HG03520 (cell line): ENCODE results near the gene FOXA3.

Experiments used
- ATAC-seq: cut with Tn5 transposase; IDR thresholded peaks from one replicate; pipeline ENCODE4 v1.9.1; 2021; ENCODE audit warnings: mild to moderate bottlenecking, moderate library complexity; ENCODE audit not compliant: unreplicated experiment

FOXA3 gene

DNA sequence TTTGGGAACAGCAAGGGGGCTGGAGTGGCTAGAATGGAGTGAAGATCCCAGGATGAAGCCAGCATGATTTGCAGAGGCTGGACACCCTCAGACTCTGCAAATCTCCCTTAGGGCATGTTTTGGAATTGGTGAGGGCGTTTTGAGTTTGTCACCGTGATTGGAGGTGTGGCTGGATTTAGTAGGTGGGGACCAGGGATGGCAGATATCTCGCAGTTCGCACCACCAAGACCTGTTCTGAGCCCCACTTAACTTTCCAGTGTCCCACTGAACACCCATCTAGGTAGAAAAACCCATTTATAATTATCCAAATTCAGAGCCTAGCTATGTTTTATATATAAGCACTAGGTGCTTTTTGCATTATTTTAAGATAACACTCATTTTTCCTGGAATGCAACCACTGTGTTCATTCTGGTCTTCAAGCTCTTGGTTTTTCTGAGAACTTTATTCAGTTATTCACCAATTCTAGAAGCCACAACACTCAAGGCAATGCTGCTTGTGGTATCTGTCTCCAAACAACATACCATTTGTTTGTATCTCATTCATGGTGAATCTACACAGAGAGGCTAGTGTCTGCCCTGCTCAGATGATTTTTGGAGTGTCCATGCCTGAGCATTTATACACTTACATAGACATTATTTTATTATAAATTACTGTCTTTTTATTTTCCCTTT, 53.4 kb downstream of the FOXA3 start:
- no peak for ATAC-seq

GRCh38 chr19:45918721-45919120, 54.6 kb downstream of the FOXA3 start:
- no peak for ATAC-seq

DNA sequence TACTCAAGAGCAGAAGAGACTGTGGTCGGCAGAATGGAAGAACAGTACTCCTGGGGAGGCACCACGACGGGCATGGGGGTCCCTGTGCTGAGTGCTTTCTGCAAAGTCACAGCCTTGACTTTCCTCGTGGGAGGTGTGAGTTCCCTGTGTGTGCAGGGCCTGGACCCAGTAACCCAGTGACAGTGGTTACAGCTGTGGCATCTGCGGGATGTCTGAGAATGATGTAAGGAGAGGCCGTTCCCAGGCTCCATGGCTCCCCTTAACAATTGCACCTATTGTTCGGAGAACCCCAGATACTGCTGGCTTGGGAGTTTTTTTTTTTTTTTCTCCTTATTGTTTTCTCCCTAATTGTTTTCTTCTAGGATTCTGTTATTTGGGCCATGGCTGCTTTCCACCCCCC, 55.6 kb downstream of the FOXA3 start:
- ATAC-seq = no peak

DNA sequence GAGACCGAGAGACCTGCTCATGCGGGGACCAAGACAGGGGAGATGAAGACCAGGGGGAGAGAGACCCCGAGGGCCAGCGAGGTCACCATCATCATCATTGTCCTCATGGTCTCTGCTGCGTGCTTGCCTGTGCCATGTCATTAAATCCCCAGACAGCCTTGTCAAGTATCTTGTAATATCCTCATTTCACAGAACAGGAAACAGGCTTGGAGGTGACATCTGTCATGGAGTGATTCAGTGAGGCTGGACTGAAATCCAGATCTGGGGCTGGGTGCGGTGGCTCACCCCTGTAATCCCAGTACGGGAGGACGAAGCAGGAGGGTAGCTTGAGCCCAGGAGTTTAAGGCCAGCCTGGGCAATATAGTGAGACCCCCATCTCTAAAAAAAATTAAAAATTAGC, 56.3 kb downstream of the FOXA3 start:
- no peak for ATAC-seq

- ATAC-seq = no peak
These were observed 58.2 kb downstream of the FOXA3 start for GRCh38 chr19:45922281-45922680.
